K562 (cell line): ENCODE data around the gene HFE. TPM values are rescaled to one million over a fixed set of nuclear protein-coding genes. Genes with fewer than 3 reads are reported as not detected.

Source experiments
- DPF2 ChIP-seq: fragments of 450-650 bp; IDR thresholded peaks from 2 replicates; pipeline ENCODE4 v1.6.1; 2016
- HDAC6 ChIP-seq: IDR thresholded peaks from 2 replicates; pipeline ENCODE4 v1.6.1; 2012; ENCODE audit warnings: low read depth, mild to moderate bottlenecking, control low read depth, inconsistent platforms, low read length, moderate library complexity
- NFE2 ChIP-seq: IDR thresholded peaks from 2 replicates; pipeline ENCODE4 v1.6.1; 2014; ENCODE audit warnings: antibody characterized with exemption, low read depth
- NFE2L1 ChIP-seq: fragments of 450-650 bp; IDR thresholded peaks from 2 replicates; pipeline ENCODE4 v1.6.1; 2016; ENCODE audit warnings: missing genetic modification characterization, low read depth, mild to moderate bottlenecking, missing compliant biosample characterization, moderate library complexity, borderline replicate concordance
- POLR2G ChIP-seq: fragments of 200-400 bp; formaldehyde crosslinking; IDR thresholded peaks from 2 replicates; pipeline ENCODE4 v1.6.1; 2017; ENCODE audit warnings: low read depth, mild to moderate bottlenecking, antibody characterized with exemption, low read length, moderate library complexity
- SREBF2 ChIP-seq: sonication (generic); formaldehyde crosslinking; IDR thresholded peaks from 2 replicates; pipeline ENCODE4 v1.4.0; 2020; ENCODE audit warnings: mild to moderate bottlenecking, missing genetic modification reagents
- TEAD4 ChIP-seq, 2 experiments: sonication (generic) in 1 of 2; formaldehyde crosslinking in 1 of 2; IDR thresholded peaks; 2 replicates each; pipeline versions ENCODE4 v1.6.1 to v1.8.0; 2012 to 2022; ENCODE audit warnings: borderline replicate concordance in 1 of 2, inconsistent platforms in 1 of 2, low read length in 1 of 2, mild to moderate bottlenecking in 1 of 2, missing genetic modification reagents in 1 of 2
- ZNF23 ChIP-seq: fragments of 250-450 bp; sonication (Bioruptor Pico); IDR thresholded peaks from 2 replicates; pipeline ENCODE4 v1.4.0; 2020; ENCODE audit warnings: mild to moderate bottlenecking
- polyA plus RNA-seq, 8 experiments: library from polyadenylated mRNA; depleted of rRNA in 4 of 8; stranded (reverse) in 5 of 8; unstranded in 3 of 8; fragments of >200 nt; fragmentation: Nextera tagmentation in 2 of 8; fragmentation: Illumina TruSeq in 1 of 8; extraction: Ambion mirVana in 2 of 8; extraction: Trizol in 1 of 8; gene quantifications; 2 replicates each; pipeline versions ENCODE4 v1.2.1 to v1.2.3, GENCODE V29; 2011 to 2014; ENCODE audit warnings: inconsistent platforms in 1 of 8, missing spikeins in 1 of 8
- total RNA-seq, 7 experiments: library from RNA; depleted of rRNA in 6 of 7; stranded (reverse); fragments of >200 nt in 6 of 7; fragmentation: Illumina TruSeq in 2 of 7; extraction: Trizol in 2 of 7; gene quantifications; 2 replicates each; pipeline versions ENCODE4 v1.2.1 to v1.2.3, GENCODE V29; 2011 to 2021; ENCODE audit warnings: low replicate concordance in 1 of 7
- TF ChIP-seq, protein P1 (sequence below): IDR thresholded peaks from 2 replicates; pipeline ENCODE4 v1.6.1; 2012; ENCODE audit warnings: low read depth, low read length, improper control_type of control experiment, borderline replicate concordance
- TF ChIP-seq, protein P2 (sequence below), 2 experiments: IDR thresholded peaks; 2 replicates each; pipeline ENCODE4 v1.6.1; 2011; ENCODE audit warnings: borderline replicate concordance in 1 of 2, control low read depth in 1 of 2, low read depth in 1 of 2, low read length in 1 of 2, mild to moderate bottlenecking in 1 of 2, mixed read lengths in 1 of 2, moderate library complexity in 1 of 2; ENCODE audit not compliant: insufficient read depth in 1 of 2, insufficient read length in 1 of 2, poor library complexity in 1 of 2, severe bottlenecking in 1 of 2; ENCODE audit errors: extremely low read depth in 1 of 2
- TF ChIP-seq, protein P3 (sequence below): fragments of 450-650 bp; IDR thresholded peaks from 2 replicates; pipeline ENCODE4 v1.6.1; 2016; ENCODE audit warnings: mild to moderate bottlenecking, moderate library complexity

Gene HFE
- total and polyA plus RNA-seq, 9 of the 15 experiments (the other 6 are each of a cell fraction or from before 2014, with no cell fraction given) = 0.14 to 1.2 (median 0.76) TPM

DNA sequence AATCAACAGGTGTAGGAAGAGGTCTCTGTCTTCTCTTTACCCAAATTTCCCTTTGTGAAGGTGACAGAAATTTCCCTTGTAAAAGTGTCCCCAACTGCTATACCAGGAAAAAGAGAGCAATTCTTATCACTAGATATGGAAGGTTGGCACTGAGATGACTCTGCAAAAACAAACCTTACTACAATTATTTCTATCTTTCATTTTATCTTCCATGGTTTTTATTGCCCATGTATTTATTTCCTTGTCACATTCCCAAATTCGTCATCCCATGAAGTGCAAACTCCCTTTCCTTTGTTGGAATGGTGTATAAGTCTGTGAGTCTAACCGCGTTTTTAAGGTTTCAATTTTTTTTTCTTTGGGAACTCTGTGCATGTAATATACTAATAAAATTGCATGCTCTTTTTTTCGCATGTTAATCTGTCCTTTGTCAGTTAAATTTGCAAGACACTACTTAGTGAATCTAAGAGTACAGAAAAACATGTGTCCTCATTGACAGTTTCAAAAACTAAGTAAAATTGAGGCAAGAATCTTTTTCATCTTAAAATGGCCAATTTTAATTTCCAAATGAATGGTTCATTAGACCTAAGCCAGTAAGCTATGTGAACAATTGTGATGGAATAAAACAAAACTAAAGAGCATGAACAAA, 35.4 kb upstream of the HFE start (continued):
- TF ChIP-seq, protein P1, sequence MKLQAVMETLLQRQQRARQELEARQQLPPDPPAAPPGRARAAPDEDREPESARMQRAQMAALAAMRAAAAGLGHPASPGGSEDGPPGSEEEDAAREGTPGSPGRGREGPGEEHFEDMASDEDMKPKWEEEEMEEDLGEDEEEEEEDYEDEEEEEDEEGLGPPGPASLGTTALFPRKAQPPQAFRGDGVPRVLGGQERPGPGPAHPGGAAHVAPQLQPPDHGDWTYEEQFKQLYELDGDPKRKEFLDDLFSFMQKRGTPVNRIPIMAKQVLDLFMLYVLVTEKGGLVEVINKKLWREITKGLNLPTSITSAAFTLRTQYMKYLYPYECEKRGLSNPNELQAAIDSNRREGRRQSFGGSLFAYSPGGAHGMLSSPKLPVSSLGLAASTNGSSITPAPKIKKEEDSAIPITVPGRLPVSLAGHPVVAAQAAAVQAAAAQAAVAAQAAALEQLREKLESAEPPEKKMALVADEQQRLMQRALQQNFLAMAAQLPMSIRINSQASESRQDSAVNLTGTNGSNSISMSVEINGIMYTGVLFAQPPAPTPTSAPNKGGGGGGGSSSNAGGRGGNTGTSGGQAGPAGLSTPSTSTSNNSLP = 0 out of 2 replicates have a peak, but pooled peaks have one; percentile 0
- peak; percentile 61 for TF ChIP-seq DPF2
- TF ChIP-seq TEAD4 (IDR thresholded peaks at IDR 0.05; ENCODE audit: low read length) = peak; percentile 22; the same call in 1 of the 2 replicates
- no peak for TF ChIP-seq TEAD4 (CRISPR knock-in tag; IDR thresholded peaks at IDR 0.05; ENCODE audit: borderline replicate concordance)
- no peak for TF ChIP-seq ZNF23 (CRISPR knock-in tag)
- TF ChIP-seq NFE2 = peak; percentile 89
- TF ChIP-seq NFE2L1 (tag) = peak; percentile 37; the same call in 1 of the 2 replicates
- TF ChIP-seq POLR2G = peak; percentile 7; the same call in 1 of the 2 replicates
- TF ChIP-seq, protein P2, sequence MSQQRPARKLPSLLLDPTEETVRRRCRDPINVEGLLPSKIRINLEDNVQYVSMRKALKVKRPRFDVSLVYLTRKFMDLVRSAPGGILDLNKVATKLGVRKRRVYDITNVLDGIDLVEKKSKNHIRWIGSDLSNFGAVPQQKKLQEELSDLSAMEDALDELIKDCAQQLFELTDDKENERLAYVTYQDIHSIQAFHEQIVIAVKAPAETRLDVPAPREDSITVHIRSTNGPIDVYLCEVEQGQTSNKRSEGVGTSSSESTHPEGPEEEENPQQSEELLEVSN (IDR thresholded peaks at IDR 0.05; ENCODE audit: borderline replicate concordance in 1 of 2, extremely low read depth in 1 of 2, insufficient read depth in 1 of 2, insufficient read length in 1 of 2, low read depth in 1 of 2, low read length in 1 of 2, poor library complexity in 1 of 2, severe bottlenecking in 1 of 2) = no peak
- no peak for TF ChIP-seq SREBF2
- TF ChIP-seq, protein P3, sequence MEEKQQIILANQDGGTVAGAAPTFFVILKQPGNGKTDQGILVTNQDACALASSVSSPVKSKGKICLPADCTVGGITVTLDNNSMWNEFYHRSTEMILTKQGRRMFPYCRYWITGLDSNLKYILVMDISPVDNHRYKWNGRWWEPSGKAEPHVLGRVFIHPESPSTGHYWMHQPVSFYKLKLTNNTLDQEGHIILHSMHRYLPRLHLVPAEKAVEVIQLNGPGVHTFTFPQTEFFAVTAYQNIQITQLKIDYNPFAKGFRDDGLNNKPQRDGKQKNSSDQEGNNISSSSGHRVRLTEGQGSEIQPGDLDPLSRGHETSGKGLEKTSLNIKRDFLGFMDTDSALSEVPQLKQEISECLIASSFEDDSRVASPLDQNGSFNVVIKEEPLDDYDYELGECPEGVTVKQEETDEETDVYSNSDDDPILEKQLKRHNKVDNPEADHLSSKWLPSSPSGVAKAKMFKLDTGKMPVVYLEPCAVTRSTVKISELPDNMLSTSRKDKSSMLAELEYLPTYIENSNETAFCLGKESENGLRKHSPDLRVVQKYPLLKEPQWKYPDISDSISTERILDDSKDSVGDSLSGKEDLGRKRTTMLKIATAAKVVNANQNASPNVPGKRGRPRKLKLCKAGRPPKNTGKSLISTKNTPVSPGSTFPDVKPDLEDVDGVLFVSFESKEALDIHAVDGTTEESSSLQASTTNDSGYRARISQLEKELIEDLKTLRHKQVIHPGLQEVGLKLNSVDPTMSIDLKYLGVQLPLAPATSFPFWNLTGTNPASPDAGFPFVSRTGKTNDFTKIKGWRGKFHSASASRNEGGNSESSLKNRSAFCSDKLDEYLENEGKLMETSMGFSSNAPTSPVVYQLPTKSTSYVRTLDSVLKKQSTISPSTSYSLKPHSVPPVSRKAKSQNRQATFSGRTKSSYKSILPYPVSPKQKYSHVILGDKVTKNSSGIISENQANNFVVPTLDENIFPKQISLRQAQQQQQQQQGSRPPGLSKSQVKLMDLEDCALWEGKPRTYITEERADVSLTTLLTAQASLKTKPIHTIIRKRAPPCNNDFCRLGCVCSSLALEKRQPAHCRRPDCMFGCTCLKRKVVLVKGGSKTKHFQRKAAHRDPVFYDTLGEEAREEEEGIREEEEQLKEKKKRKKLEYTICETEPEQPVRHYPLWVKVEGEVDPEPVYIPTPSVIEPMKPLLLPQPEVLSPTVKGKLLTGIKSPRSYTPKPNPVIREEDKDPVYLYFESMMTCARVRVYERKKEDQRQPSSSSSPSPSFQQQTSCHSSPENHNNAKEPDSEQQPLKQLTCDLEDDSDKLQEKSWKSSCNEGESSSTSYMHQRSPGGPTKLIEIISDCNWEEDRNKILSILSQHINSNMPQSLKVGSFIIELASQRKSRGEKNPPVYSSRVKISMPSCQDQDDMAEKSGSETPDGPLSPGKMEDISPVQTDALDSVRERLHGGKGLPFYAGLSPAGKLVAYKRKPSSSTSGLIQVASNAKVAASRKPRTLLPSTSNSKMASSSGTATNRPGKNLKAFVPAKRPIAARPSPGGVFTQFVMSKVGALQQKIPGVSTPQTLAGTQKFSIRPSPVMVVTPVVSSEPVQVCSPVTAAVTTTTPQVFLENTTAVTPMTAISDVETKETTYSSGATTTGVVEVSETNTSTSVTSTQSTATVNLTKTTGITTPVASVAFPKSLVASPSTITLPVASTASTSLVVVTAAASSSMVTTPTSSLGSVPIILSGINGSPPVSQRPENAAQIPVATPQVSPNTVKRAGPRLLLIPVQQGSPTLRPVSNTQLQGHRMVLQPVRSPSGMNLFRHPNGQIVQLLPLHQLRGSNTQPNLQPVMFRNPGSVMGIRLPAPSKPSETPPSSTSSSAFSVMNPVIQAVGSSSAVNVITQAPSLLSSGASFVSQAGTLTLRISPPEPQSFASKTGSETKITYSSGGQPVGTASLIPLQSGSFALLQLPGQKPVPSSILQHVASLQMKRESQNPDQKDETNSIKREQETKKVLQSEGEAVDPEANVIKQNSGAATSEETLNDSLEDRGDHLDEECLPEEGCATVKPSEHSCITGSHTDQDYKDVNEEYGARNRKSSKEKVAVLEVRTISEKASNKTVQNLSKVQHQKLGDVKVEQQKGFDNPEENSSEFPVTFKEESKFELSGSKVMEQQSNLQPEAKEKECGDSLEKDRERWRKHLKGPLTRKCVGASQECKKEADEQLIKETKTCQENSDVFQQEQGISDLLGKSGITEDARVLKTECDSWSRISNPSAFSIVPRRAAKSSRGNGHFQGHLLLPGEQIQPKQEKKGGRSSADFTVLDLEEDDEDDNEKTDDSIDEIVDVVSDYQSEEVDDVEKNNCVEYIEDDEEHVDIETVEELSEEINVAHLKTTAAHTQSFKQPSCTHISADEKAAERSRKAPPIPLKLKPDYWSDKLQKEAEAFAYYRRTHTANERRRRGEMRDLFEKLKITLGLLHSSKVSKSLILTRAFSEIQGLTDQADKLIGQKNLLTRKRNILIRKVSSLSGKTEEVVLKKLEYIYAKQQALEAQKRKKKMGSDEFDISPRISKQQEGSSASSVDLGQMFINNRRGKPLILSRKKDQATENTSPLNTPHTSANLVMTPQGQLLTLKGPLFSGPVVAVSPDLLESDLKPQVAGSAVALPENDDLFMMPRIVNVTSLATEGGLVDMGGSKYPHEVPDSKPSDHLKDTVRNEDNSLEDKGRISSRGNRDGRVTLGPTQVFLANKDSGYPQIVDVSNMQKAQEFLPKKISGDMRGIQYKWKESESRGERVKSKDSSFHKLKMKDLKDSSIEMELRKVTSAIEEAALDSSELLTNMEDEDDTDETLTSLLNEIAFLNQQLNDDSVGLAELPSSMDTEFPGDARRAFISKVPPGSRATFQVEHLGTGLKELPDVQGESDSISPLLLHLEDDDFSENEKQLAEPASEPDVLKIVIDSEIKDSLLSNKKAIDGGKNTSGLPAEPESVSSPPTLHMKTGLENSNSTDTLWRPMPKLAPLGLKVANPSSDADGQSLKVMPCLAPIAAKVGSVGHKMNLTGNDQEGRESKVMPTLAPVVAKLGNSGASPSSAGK = 0 out of 2 replicates have a peak, but pooled peaks have one; percentile 17
- TF ChIP-seq HDAC6 = no peak
